ENCODE measurements around the gene TMEM238L.
"Not testable (repeated sequence)": the region's sequence is repeated elsewhere in the genome, so short reads cannot be mapped to it uniquely, and the experiment has no call there.

DNA sequence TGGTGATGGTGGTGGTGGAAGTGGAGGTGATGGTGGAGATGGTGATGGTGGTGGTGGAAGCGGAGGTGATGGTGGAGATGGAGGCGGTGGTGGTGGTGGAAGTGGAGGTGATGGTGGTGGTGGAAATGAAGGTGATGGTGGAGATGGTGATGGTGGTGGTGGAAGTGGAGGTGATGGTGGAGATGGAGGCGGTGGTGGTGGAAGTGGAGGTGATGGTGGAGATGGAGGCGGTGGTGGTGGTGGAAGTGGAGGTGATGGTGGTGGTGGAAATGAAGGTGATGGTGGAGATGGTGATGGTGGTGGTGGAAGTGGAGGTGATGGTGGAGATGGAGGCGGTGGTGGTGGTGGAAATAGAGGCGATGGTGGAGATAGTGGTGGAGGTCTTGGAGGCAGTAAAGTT lies 42.7 kb upstream of the TMEM238L start:
- TF ChIP-seq, protein P1, sequence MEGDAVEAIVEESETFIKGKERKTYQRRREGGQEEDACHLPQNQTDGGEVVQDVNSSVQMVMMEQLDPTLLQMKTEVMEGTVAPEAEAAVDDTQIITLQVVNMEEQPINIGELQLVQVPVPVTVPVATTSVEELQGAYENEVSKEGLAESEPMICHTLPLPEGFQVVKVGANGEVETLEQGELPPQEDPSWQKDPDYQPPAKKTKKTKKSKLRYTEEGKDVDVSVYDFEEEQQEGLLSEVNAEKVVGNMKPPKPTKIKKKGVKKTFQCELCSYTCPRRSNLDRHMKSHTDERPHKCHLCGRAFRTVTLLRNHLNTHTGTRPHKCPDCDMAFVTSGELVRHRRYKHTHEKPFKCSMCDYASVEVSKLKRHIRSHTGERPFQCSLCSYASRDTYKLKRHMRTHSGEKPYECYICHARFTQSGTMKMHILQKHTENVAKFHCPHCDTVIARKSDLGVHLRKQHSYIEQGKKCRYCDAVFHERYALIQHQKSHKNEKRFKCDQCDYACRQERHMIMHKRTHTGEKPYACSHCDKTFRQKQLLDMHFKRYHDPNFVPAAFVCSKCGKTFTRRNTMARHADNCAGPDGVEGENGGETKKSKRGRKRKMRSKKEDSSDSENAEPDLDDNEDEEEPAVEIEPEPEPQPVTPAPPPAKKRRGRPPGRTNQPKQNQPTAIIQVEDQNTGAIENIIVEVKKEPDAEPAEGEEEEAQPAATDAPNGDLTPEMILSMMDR (IDR thresholded peaks at IDR 0.05): not testable (repeated sequence)
- not testable (repeated sequence) for TF ChIP-seq POLR2AphosphoS5 (IDR thresholded peaks at IDR 0.05)

Data from gastroesophageal sphincter (tissue), 3 donors.